HG03432 (cell line): ENCODE measurements around the gene UBTD1.
A peak's percentile ranks its signal among the peaks of the same experiment; 100 is the strongest.

Experiments used
- ATAC-seq: cut with Tn5 transposase; IDR thresholded peaks from one replicate; pipeline ENCODE4 v1.9.1; 2021; ENCODE audit warnings: mild to moderate bottlenecking, moderate library complexity; ENCODE audit not compliant: unreplicated experiment

The UBTD1 gene

DNA sequence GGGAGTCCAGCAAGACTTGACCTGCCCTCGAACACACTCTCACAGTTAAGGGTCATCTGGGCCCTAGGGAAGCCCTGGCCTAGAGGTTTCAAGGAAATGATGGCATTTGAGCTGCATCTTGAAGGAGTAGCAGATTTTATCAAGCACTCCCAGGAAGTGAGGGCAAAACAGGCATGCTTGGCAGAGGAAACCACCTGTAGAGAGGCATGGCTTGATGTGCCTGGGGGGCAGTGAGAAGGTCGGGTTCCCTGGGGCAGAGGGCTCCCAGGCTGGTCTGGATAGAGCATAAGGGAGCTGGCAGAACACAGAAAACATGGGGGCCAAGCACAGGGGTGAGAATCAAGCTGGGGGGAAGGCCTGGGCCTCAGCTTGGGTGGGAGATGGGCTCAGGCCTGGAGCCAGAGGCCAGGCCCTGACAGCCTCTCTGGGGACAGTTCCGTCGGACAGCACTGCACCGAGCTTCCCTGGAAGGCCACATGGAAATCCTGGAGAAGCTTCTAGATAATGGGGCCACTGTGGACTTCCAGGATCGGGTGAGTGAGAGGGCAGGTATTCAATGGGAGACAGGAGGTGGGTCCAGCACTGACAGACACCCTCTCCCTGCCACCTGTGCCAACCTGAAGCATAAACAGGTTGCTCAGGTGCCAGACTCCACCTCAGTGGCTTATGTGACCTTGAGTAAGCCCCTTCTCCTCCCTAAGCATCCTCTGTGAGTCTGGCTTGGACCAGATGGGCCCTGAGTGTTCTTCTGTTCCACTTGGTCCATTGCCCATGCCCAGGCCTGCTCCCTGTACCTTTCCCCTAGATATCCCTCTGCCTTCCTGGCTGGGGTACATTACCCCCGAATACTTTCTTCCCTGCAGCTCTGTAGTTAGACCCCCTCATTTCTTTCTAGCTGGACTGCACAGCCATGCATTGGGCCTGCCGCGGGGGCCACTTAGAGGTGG lies 82.0 kb downstream of the UBTD1 start:
- no peak for ATAC-seq

DNA sequence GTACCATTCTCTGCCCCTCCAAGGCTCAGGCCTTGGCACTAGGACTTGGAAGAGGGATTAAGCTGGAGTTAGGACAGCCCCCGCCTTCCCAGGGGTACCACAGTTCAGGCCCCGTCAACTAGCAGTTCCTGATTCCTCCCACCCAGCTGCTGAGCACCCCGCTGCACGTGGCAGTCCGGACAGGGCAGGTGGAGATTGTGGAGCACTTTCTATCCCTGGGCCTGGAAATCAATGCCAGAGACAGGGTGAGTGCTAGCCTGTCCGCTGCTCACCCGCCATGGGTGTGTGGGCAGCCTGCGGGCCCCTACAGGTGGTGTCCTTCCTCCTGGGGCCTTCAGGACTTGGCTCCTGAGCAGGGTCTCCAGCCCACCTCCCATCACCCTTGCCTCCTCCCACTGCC lies 83.4 kb downstream of the UBTD1 start:
- no peak for ATAC-seq

DNA sequence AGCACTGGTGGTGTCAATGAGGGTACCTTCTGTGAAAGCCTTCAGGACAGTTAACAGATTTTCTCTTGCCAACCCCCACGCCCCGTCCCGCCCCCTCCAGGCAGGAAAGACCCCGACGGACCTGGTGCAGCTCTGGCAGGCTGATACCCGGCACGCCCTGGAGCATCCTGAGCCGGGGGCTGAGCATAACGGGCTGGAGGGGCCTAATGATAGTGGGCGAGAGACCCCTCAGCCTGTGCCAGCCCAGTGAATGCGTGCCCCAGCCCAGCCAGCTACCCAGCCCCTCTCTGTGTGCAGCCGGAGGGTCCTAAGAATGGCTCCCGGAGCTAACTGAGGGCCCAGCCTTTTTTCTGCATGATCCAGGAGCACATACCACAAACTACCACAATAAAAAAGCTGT lies 84.8 kb downstream of the UBTD1 start:
- ATAC-seq: no peak

GRCh38 chr10:97584060-97584797 lies 85.5 kb downstream of the UBTD1 start, which contains the start of gene HOGA1:
TSS of gene HOGA1 (plus strand) at chr10:97584389. CDS start at chr10:97584704, 315 bp downstream.
- ATAC-seq: peak; percentile 80

GRCh38 chr10:97584798-97585438 lies 86.2 kb downstream of the UBTD1 start:
- no peak for ATAC-seq

- ATAC-seq: no peak
Observed at GRCh38 chr10:97585439-97585811, 86.7 kb downstream of the UBTD1 start.

- ATAC-seq: no peak
Observed at GRCh38 chr10:97587183-97587582, 88.5 kb downstream of the UBTD1 start.

- ATAC-seq: no peak
Observed at GRCh38 chr10:97589479-97589878, 90.8 kb downstream of the UBTD1 start, which contains the start of gene C10orf62. TSS of gene C10orf62 (plus strand) at chr10:97589721. CDS start at chr10:97589898, 177 bp downstream.

DNA sequence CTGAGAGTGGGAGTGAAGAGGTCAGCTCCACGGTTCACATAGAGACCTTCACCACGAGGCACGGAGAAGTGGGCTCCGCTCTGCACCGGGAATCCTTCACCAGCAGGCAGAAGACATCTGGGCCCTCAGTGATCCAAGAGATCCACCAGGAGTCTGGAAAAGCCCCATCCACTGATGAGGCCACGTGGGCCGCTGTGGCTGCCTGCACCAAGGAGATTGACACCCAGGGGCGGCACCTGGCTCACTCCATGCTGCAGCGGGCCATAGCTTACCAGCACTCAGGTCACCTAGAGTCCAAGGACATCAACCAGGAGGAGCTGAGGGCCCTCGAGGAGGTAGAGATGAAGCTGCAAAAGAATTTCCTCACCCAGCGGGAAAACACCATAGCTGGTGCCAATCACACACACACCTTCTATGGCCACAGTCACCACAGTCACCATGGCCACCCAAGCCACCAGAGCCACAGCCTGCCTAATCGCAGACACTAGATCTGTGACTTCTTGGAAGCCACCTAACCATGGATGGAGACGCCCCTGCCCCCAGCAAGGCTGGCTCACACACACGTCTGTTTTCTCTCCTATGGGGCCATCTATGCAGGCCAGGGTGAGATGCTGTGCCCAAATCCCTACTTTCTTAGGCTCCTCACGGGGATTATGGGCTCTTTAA lies 91.5 kb downstream of the UBTD1 start:
- ATAC-seq: no peak

- no peak for ATAC-seq
Observed at GRCh38 chr10:97590748-97591495, 92.2 kb downstream of the UBTD1 start.

GRCh38 chr10:97593421-97593820 lies 94.7 kb downstream of the UBTD1 start:
- no peak for ATAC-seq

- ATAC-seq: no peak
Observed at GRCh38 chr10:97596101-97597082, 97.7 kb downstream of the UBTD1 start.

DNA sequence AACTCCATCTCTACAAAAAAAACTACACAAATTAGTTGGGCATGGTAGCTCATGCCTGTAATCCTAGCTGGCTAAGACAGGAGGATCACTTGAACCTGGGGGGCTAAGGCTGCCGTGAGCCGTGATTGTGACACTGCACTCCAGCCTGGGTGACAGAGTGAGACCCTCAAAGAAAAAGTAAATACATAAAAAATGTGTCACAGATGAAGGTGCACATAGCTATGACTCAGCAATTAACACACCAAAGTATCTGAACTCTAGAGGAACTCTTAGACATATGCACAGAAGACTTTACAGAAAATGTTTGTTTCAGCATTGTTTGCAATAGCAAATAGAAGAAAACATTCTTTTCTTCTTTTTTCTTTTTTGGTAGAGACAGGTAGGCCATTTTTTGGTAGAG lies 99.1 kb downstream of the UBTD1 start:
- ATAC-seq: no peak

- ATAC-seq: no peak
Observed at GRCh38 chr10:97598407-97599271, 99.9 kb downstream of the UBTD1 start.

- no peak for ATAC-seq
Observed at GRCh38 chr10:97599272-97599619, 100.5 kb downstream of the UBTD1 start.

- no peak for ATAC-seq
Observed at GRCh38 chr10:97600616-97601015, 101.9 kb downstream of the UBTD1 start.

GRCh38 chr10:97601268-97602215 lies 102.8 kb downstream of the UBTD1 start:
- ATAC-seq: no peak
